ENCODE results near the gene TM4SF4. TPM values are rescaled to one million over a fixed set of nuclear protein-coding genes. Genes with fewer than 3 reads are reported as not detected.

The TM4SF4 gene
- total RNA-seq, 1 donor from 2014 or later, result not detected

DNA sequence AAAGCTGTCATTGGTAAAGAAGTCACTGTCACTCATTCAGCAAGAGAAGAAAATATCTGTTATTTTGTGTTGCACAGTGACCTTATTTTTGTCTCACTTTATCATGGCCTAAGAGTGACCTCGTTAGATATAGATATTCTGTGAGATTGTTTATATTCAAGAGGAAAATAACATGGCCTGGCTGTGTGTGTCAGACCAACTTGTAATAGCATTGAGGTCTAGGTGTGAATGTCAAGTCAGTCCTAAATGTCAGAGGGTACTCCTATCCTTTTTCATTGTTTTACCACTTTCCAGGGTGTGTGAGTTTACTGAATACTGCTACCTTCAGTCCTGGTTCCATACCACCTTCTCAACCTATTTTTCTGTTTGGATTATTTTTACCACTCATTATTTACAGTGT is 18.5 kb upstream of the TM4SF4 start:
- Histone ChIP-seq H2AFZ (ENCODE audit: low read depth, low read length) (no peak overlapping the region), H3K4me3 (ENCODE audit: insufficient read depth, low read depth, low read length) (no peak overlapping the region), H4K20me1 (ENCODE audit: insufficient read depth, low read length) (no peaks in the 10 kb centered on the region), H3K9me3 (ENCODE audit: insufficient read depth, low read depth, low read length) (peaks cover 7% of the 10 kb centered on the region), H3K36me3 (ENCODE audit: insufficient read depth, low read length) (no peaks in the 10 kb centered on the region), H3K9ac (ENCODE audit: low read length) (no peak overlapping the region), H3K27me3 (ENCODE audit: insufficient read depth, low read length) (no peaks in the 10 kb centered on the region), H3K4me2 (ENCODE audit: low read length) (no peak overlapping the region), H3K27ac (ENCODE audit: low read depth, low read length) (no peak overlapping the region), H3K79me2 (ENCODE audit: insufficient read depth, low read length) (no peaks in the 10 kb centered on the region), H3K4me1 (ENCODE audit: insufficient read depth, low read length) (peaks cover 4% of the 10 kb centered on the region)
- H3K4me3 Mint-ChIP-seq (ENCODE audit: unreplicated experiment), result no peak overlapping the region
- FAIRE-seq (no peak), DNase-seq (ENCODE audit: low read depth) (no peak)
- peaks cover 5% of the 10 kb centered on the region for H3K36me3 Mint-ChIP-seq (ENCODE audit: low read depth, unreplicated experiment)
- peaks cover 30% of the 10 kb centered on the region for H3K4me1 Mint-ChIP-seq (ENCODE audit: low read depth, unreplicated experiment)
- no peaks in the 10 kb centered on the region for H3K27me3 Mint-ChIP-seq (ENCODE audit: low read depth, unreplicated experiment)
- no peak overlapping the region for H3K27ac Mint-ChIP-seq (ENCODE audit: unreplicated experiment)
- peaks cover 7% of the 10 kb centered on the region for H3K9me3 Mint-ChIP-seq (ENCODE audit: unreplicated experiment)
- TF ChIP-seq, protein P1, sequence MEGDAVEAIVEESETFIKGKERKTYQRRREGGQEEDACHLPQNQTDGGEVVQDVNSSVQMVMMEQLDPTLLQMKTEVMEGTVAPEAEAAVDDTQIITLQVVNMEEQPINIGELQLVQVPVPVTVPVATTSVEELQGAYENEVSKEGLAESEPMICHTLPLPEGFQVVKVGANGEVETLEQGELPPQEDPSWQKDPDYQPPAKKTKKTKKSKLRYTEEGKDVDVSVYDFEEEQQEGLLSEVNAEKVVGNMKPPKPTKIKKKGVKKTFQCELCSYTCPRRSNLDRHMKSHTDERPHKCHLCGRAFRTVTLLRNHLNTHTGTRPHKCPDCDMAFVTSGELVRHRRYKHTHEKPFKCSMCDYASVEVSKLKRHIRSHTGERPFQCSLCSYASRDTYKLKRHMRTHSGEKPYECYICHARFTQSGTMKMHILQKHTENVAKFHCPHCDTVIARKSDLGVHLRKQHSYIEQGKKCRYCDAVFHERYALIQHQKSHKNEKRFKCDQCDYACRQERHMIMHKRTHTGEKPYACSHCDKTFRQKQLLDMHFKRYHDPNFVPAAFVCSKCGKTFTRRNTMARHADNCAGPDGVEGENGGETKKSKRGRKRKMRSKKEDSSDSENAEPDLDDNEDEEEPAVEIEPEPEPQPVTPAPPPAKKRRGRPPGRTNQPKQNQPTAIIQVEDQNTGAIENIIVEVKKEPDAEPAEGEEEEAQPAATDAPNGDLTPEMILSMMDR (IDR thresholded peaks at IDR 0.05; ENCODE audit: insufficient read depth, low read depth, low read length), result no peak
- no peak for TF ChIP-seq EZH2 (IDR thresholded peaks at IDR 0.05; ENCODE audit: insufficient read depth, low read length)

DNA sequence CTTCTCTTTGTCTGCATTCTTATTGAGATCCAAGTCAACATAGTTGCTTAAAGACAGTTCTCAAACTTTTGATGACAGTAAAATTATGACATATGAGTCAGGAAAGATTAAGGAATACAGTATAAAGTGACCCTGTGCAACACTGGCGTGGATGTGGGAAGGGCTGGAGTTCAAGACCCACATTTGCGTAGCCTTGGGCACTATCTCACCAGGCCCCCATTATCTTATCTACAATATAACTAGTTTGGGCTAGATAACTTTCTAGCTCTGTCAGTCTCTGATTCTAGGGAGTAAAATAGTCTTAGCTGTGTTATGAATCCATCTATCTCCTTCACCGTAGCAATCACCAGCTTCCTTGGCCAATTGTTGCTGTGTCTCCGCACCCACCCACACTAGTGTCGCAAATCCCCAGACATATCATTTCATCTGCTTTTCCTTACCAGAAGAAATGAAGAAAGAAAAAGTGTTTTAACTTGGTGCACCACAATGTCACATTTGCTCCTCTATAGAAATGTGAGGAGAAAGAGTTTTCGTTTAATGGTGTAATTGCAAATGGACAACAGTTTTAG is 14.9 kb upstream of the TM4SF4 start:
- Mint-ChIP-seq H3K4me3 (ENCODE audit: unreplicated experiment) (no peak overlapping the region), H3K36me3 (ENCODE audit: low read depth, unreplicated experiment) (peaks cover 6% of the 10 kb centered on the region), H3K4me1 (ENCODE audit: low read depth, unreplicated experiment) (peaks cover 36% of the 10 kb centered on the region), H3K27ac (ENCODE audit: unreplicated experiment) (no peak overlapping the region), H3K9me3 (ENCODE audit: unreplicated experiment) (peaks cover 9% of the 10 kb centered on the region), H3K27me3 (ENCODE audit: low read depth, unreplicated experiment) (no peaks in the 10 kb centered on the region)
- FAIRE-seq (no peak), DNase-seq (ENCODE audit: low read depth) (no peak)
- Histone ChIP-seq H3K4me3 (ENCODE audit: insufficient read depth, low read depth, low read length) (no peak overlapping the region), H2AFZ (ENCODE audit: low read depth, low read length) (no peak overlapping the region), H3K4me2 (ENCODE audit: low read length) (no peak overlapping the region), H3K36me3 (ENCODE audit: insufficient read depth, low read length) (no peaks in the 10 kb centered on the region), H3K27ac (ENCODE audit: low read depth, low read length) (no peak overlapping the region), H3K4me1 (ENCODE audit: insufficient read depth, low read length) (peaks cover 12% of the 10 kb centered on the region), H3K27me3 (ENCODE audit: insufficient read depth, low read length) (no peaks in the 10 kb centered on the region), H3K9ac (ENCODE audit: low read length) (no peak overlapping the region), H3K9me3 (ENCODE audit: insufficient read depth, low read depth, low read length) (no peaks in the 10 kb centered on the region), H3K79me2 (ENCODE audit: insufficient read depth, low read length) (no peaks in the 10 kb centered on the region), H4K20me1 (ENCODE audit: insufficient read depth, low read length) (no peaks in the 10 kb centered on the region)
- TF ChIP-seq, protein P1 (IDR thresholded peaks at IDR 0.05; ENCODE audit: insufficient read depth, low read depth, low read length), result no peak
- no peak for TF ChIP-seq EZH2 (IDR thresholded peaks at IDR 0.05; ENCODE audit: insufficient read depth, low read length)

DNA sequence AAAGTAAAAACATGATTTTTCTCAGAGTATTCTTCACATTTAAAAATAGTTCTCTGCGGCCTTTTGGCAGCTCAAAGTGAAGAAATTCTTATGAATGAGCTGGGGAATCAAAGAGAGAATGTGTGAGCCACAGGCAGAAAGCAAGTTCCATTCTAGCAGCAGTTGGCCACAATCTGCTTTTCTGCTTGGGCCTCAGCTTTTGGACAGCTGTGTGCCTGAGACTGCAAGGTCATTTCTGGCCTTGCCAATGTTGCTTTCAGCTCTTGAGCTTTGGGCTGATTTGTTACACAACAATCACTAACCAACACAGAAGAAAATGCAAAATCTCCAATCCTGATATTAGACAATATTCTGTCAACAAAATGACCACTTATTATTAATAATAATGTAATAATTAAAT is 14.4 kb upstream of the TM4SF4 start:
- no peak overlapping the region for H3K4me3 ChIP-seq (ENCODE audit: insufficient read depth, low read depth, low read length)

More for the DNA sequence above, 14.4 kb upstream of the TM4SF4 start:
- Mint-ChIP-seq H3K9me3 (ENCODE audit: unreplicated experiment) (peaks cover 9% of the 10 kb centered on the region), H3K4me3 (ENCODE audit: unreplicated experiment) (no peak overlapping the region), H3K27me3 (ENCODE audit: low read depth, unreplicated experiment) (no peaks in the 10 kb centered on the region), H3K4me1 (ENCODE audit: low read depth, unreplicated experiment) (peaks cover 32% of the 10 kb centered on the region), H3K36me3 (ENCODE audit: low read depth, unreplicated experiment) (peaks cover 8% of the 10 kb centered on the region), H3K27ac (ENCODE audit: unreplicated experiment) (no peak overlapping the region)
- Histone ChIP-seq H3K27ac (ENCODE audit: low read depth, low read length) (no peak overlapping the region), H3K27me3 (ENCODE audit: insufficient read depth, low read length) (no peaks in the 10 kb centered on the region), H3K4me1 (ENCODE audit: insufficient read depth, low read length) (peaks cover 7% of the 10 kb centered on the region), H3K36me3 (ENCODE audit: insufficient read depth, low read length) (no peaks in the 10 kb centered on the region), H2AFZ (ENCODE audit: low read depth, low read length) (no peak overlapping the region), H4K20me1 (ENCODE audit: insufficient read depth, low read length) (no peaks in the 10 kb centered on the region), H3K9ac (ENCODE audit: low read length) (no peak overlapping the region), H3K79me2 (ENCODE audit: insufficient read depth, low read length) (no peaks in the 10 kb centered on the region), H3K4me2 (ENCODE audit: low read length) (no peak overlapping the region), H3K9me3 (ENCODE audit: insufficient read depth, low read depth, low read length) (no peaks in the 10 kb centered on the region)
- no peak for TF ChIP-seq EZH2 (IDR thresholded peaks at IDR 0.05; ENCODE audit: insufficient read depth, low read length)
- TF ChIP-seq, protein P1 (IDR thresholded peaks at IDR 0.05; ENCODE audit: insufficient read depth, low read depth, low read length), result no peak
- FAIRE-seq, result peak; percentile 41
- DNase-seq (ENCODE audit: low read depth), result peak; percentile 42

Measured in astrocyte (in vitro differentiated cells and primary cell).